HepG2 (cell line): ENCODE results near the gene PTPRD. TPM values are rescaled to one million over a fixed set of nuclear protein-coding genes. Genes with fewer than 3 reads are reported as not detected.

ENCODE experiments used
- ATAC-seq: fragments of 200-7000 bp; cut with Tn5 transposase; 3 replicates; pipeline ENCODE4 v1.9.1; 2020; ENCODE audit warnings: mild to moderate bottlenecking, moderate library complexity
- BruUV-seq: library from RNA; stranded (reverse); fragments of 400-500 nt; replicated peaks from 2 replicates; lab custom pipeline; 2021; lab: Mats Ljungman, UMichigan
- CTCF ChIA-PET: fragments of 300-600 bp; formaldehyde crosslinking; extraction: SDS; loops from one replicate; lab custom pipeline; 2021; ENCODE audit warnings: low total read pairs, inconsistent platforms, low intra/inter-chr PET ratio; lab: Yijun Ruan, JAX
- POLR2A ChIA-PET: fragments of 350-600 bp; sonication (Branson Sonifier 250); formaldehyde crosslinking; loops from one replicate; lab custom pipeline; 2020; ENCODE audit warnings: antibody characterized with exemption, inconsistent platforms; lab: Yijun Ruan, JAX
- DNase-seq: peaks from one replicate; pipeline ENCODE4 v3.0.0-alpha.2; 2015; ENCODE audit warnings: low spot score
- FAIRE-seq: peaks from 3 replicates; lab custom pipeline; 2011; peaks lifted over from hg19 to GRCh38; lab: Jason Lieb, UNC
- H2AFZ ChIP-seq: one replicate; pipeline ENCODE4 v1.6.1; 2011; ENCODE audit warnings: low read length, inconsistent platforms
- H3K27ac ChIP-seq: fragments of 300-600 bp; 3 replicates; pipeline ENCODE4 v1.8.0; 2011; ENCODE audit warnings: mixed run types, mild to moderate bottlenecking, mixed read lengths, low read length, inconsistent platforms; ENCODE audit not compliant: insufficient read depth; ENCODE audit errors: extremely low read length
- H3K27me3 ChIP-seq, 2 experiments: fragments of 200-600 bp in 1 of 2; 2 replicates in 1 of 2; 3 replicates in 1 of 2; pipeline versions ENCODE4 v1.6.0 to v1.8.0; 2011; ENCODE audit warnings: low read length in 2 of 2, mild to moderate bottlenecking in 2 of 2, moderate library complexity in 2 of 2, inconsistent platforms in 1 of 2; ENCODE audit not compliant: insufficient read depth in 2 of 2, control insufficient read depth in 1 of 2
- H3K36me3 ChIP-seq, 2 experiments: fragments of 200-600 bp in 1 of 2; replicated peaks in 1 of 2; 2 replicates in 1 of 2; 3 replicates in 1 of 2; pipeline versions ENCODE4 v1.5.1 to v1.8.0; 2011; ENCODE audit warnings: low read length in 2 of 2, inconsistent platforms in 1 of 2; ENCODE audit not compliant: insufficient read depth in 2 of 2, control insufficient read depth in 1 of 2
- H3K4me1 ChIP-seq: 2 replicates; pipeline ENCODE4 v1.5.1; 2012; ENCODE audit warnings: low read length, inconsistent platforms; ENCODE audit not compliant: insufficient read depth
- H3K4me2 ChIP-seq: 2 replicates; pipeline ENCODE4 v1.6.0; 2011; ENCODE audit warnings: low read depth, low read length, inconsistent platforms
- H3K4me3 ChIP-seq, 3 experiments: fragments of 200-600 bp in 1 of 3; sonication (generic), shearing (Covaris generic) in 1 of 3; replicated peaks in 1 of 3; 2 replicates each; pipeline ENCODE4 v1.5.1; 2011 to 2016; ENCODE audit warnings: low read length in 3 of 3, inconsistent platforms in 2 of 3, low read depth in 2 of 3, mild to moderate bottlenecking in 2 of 3, control low read depth in 1 of 3, mixed read lengths in 1 of 3; ENCODE audit not compliant: insufficient read depth in 1 of 3
- H3K79me2 ChIP-seq: one replicate; pipeline ENCODE4 v1.6.1; 2011; ENCODE audit warnings: low read length, inconsistent platforms; ENCODE audit not compliant: insufficient read depth
- H3K9ac ChIP-seq: 2 replicates; pipeline ENCODE4 v1.6.0; 2011; ENCODE audit warnings: mild to moderate bottlenecking, low read depth, low read length, inconsistent platforms; ENCODE audit not compliant: insufficient read depth
- H3K9me3 ChIP-seq: 2 replicates; pipeline ENCODE4 v1.5.1; 2012; ENCODE audit warnings: mild to moderate bottlenecking, low read length
- H4K20me1 ChIP-seq: 2 replicates; pipeline ENCODE4 v1.6.0; 2011; ENCODE audit warnings: inconsistent platforms, mild to moderate bottlenecking, low read length, moderate library complexity; ENCODE audit not compliant: insufficient read depth
- HNRNPUL1 ChIP-seq: fragments of 200-400 bp; formaldehyde crosslinking; IDR thresholded peaks from 2 replicates; pipeline ENCODE4 v1.6.1; 2017; ENCODE audit warnings: low read depth, mild to moderate bottlenecking, low read length, moderate library complexity
- HOXA9 ChIP-seq: sonication (generic); formaldehyde crosslinking; IDR thresholded peaks from 2 replicates; pipeline ENCODE4 v1.8.1; 2022; ENCODE audit warnings: missing genetic modification reagents, mild to moderate bottlenecking, moderate library complexity, borderline replicate concordance
- MAX ChIP-seq: IDR thresholded peaks from 2 replicates; pipeline ENCODE4 v1.6.1; 2012; ENCODE audit warnings: inconsistent platforms
- NFKB2 ChIP-seq: sonication (generic); formaldehyde crosslinking; IDR thresholded peaks from 2 replicates; pipeline ENCODE4 v1.4.0; 2020; ENCODE audit warnings: missing genetic modification reagents, borderline replicate concordance
- ZNF407 ChIP-seq: sonication (generic); formaldehyde crosslinking; IDR thresholded peaks from one replicate; pipeline ENCODE4 v1.5.1; 2020; ENCODE audit warnings: mild to moderate bottlenecking, missing genetic modification reagents; ENCODE audit errors: not compliant biosample characterization
- ZNF550 ChIP-seq: sonication (generic); formaldehyde crosslinking; IDR thresholded peaks from 2 replicates; pipeline ENCODE4 v1.4.0; 2020; ENCODE audit warnings: mild to moderate bottlenecking, missing genetic modification reagents, borderline replicate concordance
- WGBS: methylation state at CpG from one replicate; pipeline ENCODE4 v1.1.6; 2017; ENCODE audit warnings: low lambda C conversion rate; 5-methylcytosine and 5-hydroxymethylcytosine counted together
- in situ Hi-C: cut with HindIII; loops from 2 replicates; pipeline ENCODE4 v1.10.0; 2017; ENCODE audit warnings: low pct_unique_long_range_greater_than_20kb; ENCODE audit not compliant: extremely low pct_ligation_motif_present
- intact Hi-C: fragments of 100-400 bp; cut with micrococcal nuclease; formaldehyde crosslinking; loops from one replicate; pipeline ENCODE4 v1.10.0; 2022; ENCODE audit not compliant: unreplicated experiment
- polyA plus RNA-seq, 8 experiments: library from polyadenylated mRNA; depleted of rRNA in 3 of 8; stranded (reverse) in 7 of 8; unstranded in 1 of 8; fragments of >200 nt; fragmentation: Illumina TruSeq in 4 of 8; extraction: Trizol in 4 of 8; gene quantifications; 2 replicates each; pipeline versions ENCODE4 v1.2.1 to v1.2.3, GENCODE V29; 2011 to 2016; ENCODE audit warnings: low read depth in 4 of 8, missing spikeins in 1 of 8, mixed read lengths in 1 of 8; ENCODE audit not compliant: insufficient read depth in 1 of 8
- total RNA-seq, 5 experiments: library from RNA; depleted of rRNA; stranded (reverse); fragments of >200 nt; fragmentation: Illumina TruSeq; extraction: Trizol; gene quantifications; 2 replicates each; pipeline ENCODE4 v1.2.3, GENCODE V29; 2016; ENCODE audit warnings: low read depth in 1 of 5
- TF ChIP-seq, protein P1 (sequence below): sonication (generic); formaldehyde crosslinking; IDR thresholded peaks from 2 replicates; pipeline ENCODE4 v1.5.1; 2020; ENCODE audit warnings: mild to moderate bottlenecking, missing genetic modification reagents, borderline replicate concordance
- TF ChIP-seq, protein P2 (sequence below): sonication (generic); formaldehyde crosslinking; IDR thresholded peaks from 2 replicates; pipeline ENCODE4 v1.5.0; 2020; ENCODE audit warnings: missing genetic modification reagents
- TF ChIP-seq, protein P3 (sequence below): sonication (generic); formaldehyde crosslinking; IDR thresholded peaks from 2 replicates; pipeline ENCODE4 v1.5.0; 2020; ENCODE audit warnings: missing genetic modification reagents

Gene PTPRD
- total and polyA plus RNA-seq, 2 of the 13 experiments (the other 11 are each of a cell fraction or from before 2014, with no cell fraction given), result 0.05 TPM; not detected in 1

DNA sequence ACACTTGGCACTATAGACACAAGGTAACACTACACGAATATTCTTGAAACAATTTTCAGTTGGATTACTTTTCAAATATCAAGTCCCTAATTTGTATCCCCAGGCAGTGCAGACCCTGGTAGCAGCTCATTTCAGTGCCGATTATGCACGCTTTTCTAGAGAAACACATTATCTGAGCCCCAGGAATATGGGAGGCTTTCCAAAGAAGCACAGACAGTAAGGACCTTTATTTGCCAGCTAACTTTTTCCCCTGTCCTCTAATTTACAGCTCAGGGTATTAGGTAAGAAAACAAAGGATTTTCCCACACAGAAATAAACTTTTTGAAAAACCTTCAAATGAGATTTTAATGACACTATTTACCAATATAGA lies 1961.0 kb downstream of the PTPRD start:
- no peak for FAIRE-seq
- intact Hi-C loops, result no loop called here
- ChIA-PET CTCF (no interaction called here), POLR2A (no interaction called here)
- Histone ChIP-seq H3K4me2 (no peak overlapping the region), H3K27me3 (no peaks in the 10 kb centered on the region), H3K4me1 (no peaks in the 10 kb centered on the region), H3K27ac (no peak overlapping the region), H3K9me3 (no peaks in the 10 kb centered on the region), H3K9ac (no peak overlapping the region), H4K20me1 (no peaks in the 10 kb centered on the region), H3K79me2 (no peaks in the 10 kb centered on the region), H2AFZ (no peak overlapping the region), H3K36me3 (no peaks in the 10 kb centered on the region), H3K4me3 (no peak overlapping the region)
- no peak for DNase-seq
- in situ Hi-C loops, result no loop called here
- BruUV-seq, result no TSS peak
- TF ChIP-seq HOXA9 (CRISPR knock-in tag), result no peak
- TF ChIP-seq, protein P1, sequence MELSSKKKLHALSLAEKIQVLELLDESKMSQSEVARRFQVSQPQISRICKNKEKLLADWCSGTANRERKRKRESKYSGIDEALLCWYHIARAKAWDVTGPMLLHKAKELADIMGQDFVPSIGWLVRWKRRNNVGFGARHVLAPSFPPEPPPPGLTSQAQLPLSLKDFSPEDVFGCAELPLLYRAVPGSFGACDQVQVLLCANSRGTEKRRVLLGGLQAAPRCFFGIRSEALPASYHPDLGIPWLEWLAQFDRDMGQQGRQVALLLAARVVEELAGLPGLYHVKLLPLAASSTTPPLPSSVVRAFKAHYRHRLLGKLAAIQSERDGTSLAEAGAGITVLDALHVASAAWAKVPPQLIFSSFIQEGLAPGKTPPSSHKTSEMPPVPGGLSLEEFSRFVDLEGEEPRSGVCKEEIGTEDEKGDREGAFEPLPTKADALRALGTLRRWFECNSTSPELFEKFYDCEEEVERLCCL (CRISPR knock-in tag), result no peak
- TF ChIP-seq, protein P2, sequence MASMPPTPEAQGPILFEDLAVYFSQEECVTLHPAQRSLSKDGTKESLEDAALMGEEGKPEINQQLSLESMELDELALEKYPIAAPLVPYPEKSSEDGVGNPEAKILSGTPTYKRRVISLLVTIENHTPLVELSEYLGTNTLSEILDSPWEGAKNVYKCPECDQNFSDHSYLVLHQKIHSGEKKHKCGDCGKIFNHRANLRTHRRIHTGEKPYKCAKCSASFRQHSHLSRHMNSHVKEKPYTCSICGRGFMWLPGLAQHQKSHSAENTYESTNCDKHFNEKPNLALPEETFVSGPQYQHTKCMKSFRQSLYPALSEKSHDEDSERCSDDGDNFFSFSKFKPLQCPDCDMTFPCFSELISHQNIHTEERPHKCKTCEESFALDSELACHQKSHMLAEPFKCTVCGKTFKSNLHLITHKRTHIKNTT, result no peak
- TF ChIP-seq, protein P3, sequence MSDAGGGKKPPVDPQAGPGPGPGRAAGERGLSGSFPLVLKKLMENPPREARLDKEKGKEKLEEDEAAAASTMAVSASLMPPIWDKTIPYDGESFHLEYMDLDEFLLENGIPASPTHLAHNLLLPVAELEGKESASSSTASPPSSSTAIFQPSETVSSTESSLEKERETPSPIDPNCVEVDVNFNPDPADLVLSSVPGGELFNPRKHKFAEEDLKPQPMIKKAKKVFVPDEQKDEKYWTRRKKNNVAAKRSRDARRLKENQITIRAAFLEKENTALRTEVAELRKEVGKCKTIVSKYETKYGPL, result no peak
- no peak for TF ChIP-seq ZNF550
- no peak for TF ChIP-seq ZNF407 (CRISPR knock-in tag)
- TF ChIP-seq NFKB2 (CRISPR knock-in tag), result no peak
- TF ChIP-seq MAX, result no peak
- TF ChIP-seq HNRNPUL1, result no peak
- WGBS, result 0% methylated on average over 3 of the region's 3 CpGs
- no peak for ATAC-seq
